HCT116 (cell line): ENCODE results near the gene SEMA3G. TPM values are rescaled to one million over a fixed set of nuclear protein-coding genes. Genes with fewer than 3 reads are reported as not detected.

Source experiments
- ATAC-seq: fragments of 200-7000 bp; cut with Tn5 transposase; 2 replicates; pipeline ENCODE4 v1.9.1; 2020; ENCODE audit warnings: mild to moderate bottlenecking, moderate library complexity
- BruUV-seq: library from RNA; stranded (reverse); fragments of 400-500 nt; replicated peaks from 2 replicates; lab custom pipeline; 2021; lab: Mats Ljungman, UMichigan
- CTCF ChIA-PET: fragments of 300-600 bp; sonication (Branson Sonifier 250); formaldehyde crosslinking; loops from one replicate; lab custom pipeline; 2021; ENCODE audit warnings: antibody characterized with exemption; lab: Charles Lee
- POLR2A ChIA-PET: fragments of 300-600, 350-600 bp; sonication (Branson Sonifier 250); formaldehyde crosslinking; loops from one replicate; lab custom pipeline; 2021; ENCODE audit warnings: antibody characterized with exemption; lab: Charles Lee
- RAD21 ChIA-PET, 2 experiments: fragments of 300-600 bp; sonication (Branson Sonifier 250); formaldehyde crosslinking; loops; one replicate each; lab custom pipeline; 2023; ENCODE audit warnings: low total read pairs in 2 of 2; ENCODE audit not compliant: uncharacterized antibody in 2 of 2, unreplicated experiment in 2 of 2, low non-redundant PET in 1 of 2; lab: Charles Lee
- DNase-seq: peaks from one replicate; pipeline ENCODE4 v3.0.0-alpha.2; 2010; ENCODE audit warnings: low read depth, low spot score
- H2AFZ ChIP-seq: fragments of 200-600 bp; shearing (Covaris generic), sonication (generic); 2 replicates; pipeline ENCODE4 v1.6.1; 2017; ENCODE audit warnings: low read depth, mixed run types, mixed read lengths, antibody characterized with exemption, low read length; ENCODE audit not compliant: poor library complexity, severe bottlenecking
- H3K27ac ChIP-seq: 2 replicates; pipeline ENCODE4 v1.5.1; 2012; ENCODE audit warnings: low read depth, low read length
- H3K27me3 ChIP-seq: fragments of 200-600 bp; sonication (generic); 2 replicates; pipeline ENCODE4 v1.6.1; 2016; ENCODE audit warnings: mixed run types, low read length, mixed read lengths; ENCODE audit not compliant: insufficient read depth
- H3K36me3 ChIP-seq, 2 experiments: fragments of 200-500 bp in 1 of 2; fragments of 200-600 bp in 1 of 2; sonication (Bioruptor generic) in 1 of 2; sonication (generic) in 1 of 2; 2 replicates each; pipeline versions ENCODE4 v1.5.1 to v1.6.1; 2014 to 2016; ENCODE audit warnings: low read length in 2 of 2, inconsistent platforms in 1 of 2, mixed read lengths in 1 of 2, mixed run types in 1 of 2; ENCODE audit not compliant: insufficient read depth in 2 of 2, control insufficient read depth in 1 of 2
- H3K4me1 ChIP-seq, 2 experiments: fragments of 200-600 bp in 1 of 2; sonication (generic) in 1 of 2; 2 replicates each; pipeline versions ENCODE4 v1.5.1 to v1.6.1; 2012 to 2017; ENCODE audit warnings: low read length in 2 of 2, inconsistent platforms in 1 of 2, mild to moderate bottlenecking in 1 of 2, mixed read lengths in 1 of 2, mixed run types in 1 of 2, moderate library complexity in 1 of 2; ENCODE audit not compliant: insufficient read depth in 2 of 2, control insufficient read depth in 1 of 2
- H3K4me2 ChIP-seq: fragments of 200-600 bp; sonication (generic); 2 replicates; pipeline ENCODE4 v1.6.1; 2017; ENCODE audit warnings: mixed run types, low read length, mixed read lengths
- H3K4me3 ChIP-seq, 2 experiments: fragments of 200-600 bp in 1 of 2; sonication (generic) in 1 of 2; replicated peaks in 1 of 2; 2 replicates each; pipeline ENCODE4 v1.5.1; 2011 to 2016; ENCODE audit warnings: low read length in 2 of 2, control low read depth in 1 of 2, low read depth in 1 of 2, mild to moderate bottlenecking in 1 of 2, mixed read lengths in 1 of 2, mixed run types in 1 of 2
- H3K79me2 ChIP-seq: fragments of 200-600 bp; sonication (generic); 2 replicates; pipeline ENCODE4 v1.6.1; 2017; ENCODE audit warnings: mild to moderate bottlenecking, mixed run types, low read length, moderate library complexity, mixed read lengths; ENCODE audit not compliant: insufficient read depth
- H3K9ac ChIP-seq: fragments of 200-600 bp; sonication (generic); 2 replicates; pipeline ENCODE4 v1.6.1; 2016; ENCODE audit warnings: low read length, mixed read lengths
- H3K9me2 ChIP-seq: fragments of 200-600 bp; sonication (generic), shearing (Covaris generic); 2 replicates; pipeline ENCODE4 v1.6.1; 2017; ENCODE audit warnings: mixed run types, mild to moderate bottlenecking, moderate library complexity; ENCODE audit not compliant: insufficient read depth
- H3K9me3 ChIP-seq, 2 experiments: fragments of 200-500 bp in 1 of 2; fragments of 200-600 bp in 1 of 2; sonication (Bioruptor generic) in 1 of 2; sonication (generic) in 1 of 2; 2 replicates each; pipeline ENCODE4 v1.6.1; 2014 to 2017; ENCODE audit warnings: low read length in 2 of 2, mixed read lengths in 2 of 2, inconsistent platforms in 1 of 2, low read depth in 1 of 2, mild to moderate bottlenecking in 1 of 2, mixed run types in 1 of 2, moderate library complexity in 1 of 2; ENCODE audit not compliant: control insufficient read depth in 1 of 2, insufficient read depth in 1 of 2
- H4K20me1 ChIP-seq: fragments of 200-600 bp; sonication (generic), shearing (Covaris generic); 2 replicates; pipeline ENCODE4 v1.6.1; 2017; ENCODE audit warnings: mixed run types, mild to moderate bottlenecking, moderate library complexity; ENCODE audit not compliant: insufficient read depth
- ATF3 ChIP-seq: IDR thresholded peaks from 2 replicates; pipeline ENCODE4 v1.6.1; 2012
- CBX3 ChIP-seq: IDR thresholded peaks from 2 replicates; pipeline ENCODE4 v1.6.1; 2012; ENCODE audit warnings: low read depth
- CEBPB ChIP-seq: IDR thresholded peaks from 2 replicates; pipeline ENCODE4 v1.6.1; 2012; ENCODE audit warnings: low read depth
- EZH2 ChIP-seq: fragments of 200-600 bp; sonication (generic); IDR thresholded peaks from 2 replicates; pipeline ENCODE4 v1.6.1; 2017; ENCODE audit warnings: antibody characterized with exemption, mixed run types
- JUND ChIP-seq: IDR thresholded peaks from 2 replicates; pipeline ENCODE4 v1.6.1; 2012
- POLR2A ChIP-seq: IDR thresholded peaks from 2 replicates; pipeline ENCODE4 v1.7.0; 2011; ENCODE audit warnings: borderline replicate concordance; ENCODE audit not compliant: insufficient read depth, insufficient read length; ENCODE audit errors: extremely low read depth
- POLR2AphosphoS5 ChIP-seq: IDR thresholded peaks from 2 replicates; pipeline ENCODE4 v1.6.1; 2011; ENCODE audit warnings: mild to moderate bottlenecking, low read depth, low read length, moderate library complexity
- SRF ChIP-seq: IDR thresholded peaks from 2 replicates; pipeline ENCODE4 v1.6.1; 2012; ENCODE audit warnings: low read depth
- TCF7L2 ChIP-seq: IDR thresholded peaks from 2 replicates; pipeline ENCODE4 v1.7.0; 2011; ENCODE audit warnings: borderline replicate concordance, inconsistent platforms; ENCODE audit not compliant: insufficient read depth, insufficient read length; ENCODE audit errors: extremely low read depth
- ZFX ChIP-seq: fragments of 450-650 bp; IDR thresholded peaks from 2 replicates; pipeline ENCODE4 v1.6.1; 2017
- intact Hi-C: fragments of 100-400 bp; cut with micrococcal nuclease; formaldehyde crosslinking; loops from 2 replicates; pipeline ENCODE4 v1.10.0; 2022
- total RNA-seq: library from RNA; stranded (reverse); gene quantifications from one replicate; pipeline ENCODE4 v1.2.1, GENCODE V29; 2021; ENCODE audit not compliant: unreplicated experiment

SEMA3G gene
- total RNA-seq, 1 experiment from 2014 or later: 4.2 TPM

DNA sequence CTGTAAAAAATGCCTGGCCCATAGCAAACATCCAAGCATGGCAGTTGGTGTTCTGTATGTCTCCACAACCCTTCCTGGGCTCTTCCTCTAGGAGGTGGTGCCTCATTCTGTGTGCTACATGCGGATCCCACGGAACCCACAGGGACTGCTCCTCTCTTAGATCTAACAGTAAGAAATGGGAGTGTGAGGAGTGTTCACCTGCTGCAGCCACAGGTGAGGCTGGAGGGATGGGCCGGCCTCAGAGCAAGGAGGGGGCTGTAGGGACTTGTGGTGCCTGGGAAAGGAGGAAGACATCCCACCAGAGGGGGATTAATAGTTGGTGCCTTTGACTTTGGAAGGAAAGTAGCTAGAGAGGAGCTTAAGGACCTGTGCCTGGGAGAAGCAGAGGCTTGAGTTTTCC lies 22.2 kb downstream of the SEMA3G start:
- H3K27ac ChIP-seq: no peak overlapping the region
- H3K9ac ChIP-seq: no peak overlapping the region
- H3K4me3 ChIP-seq: no peak overlapping the region
- intact Hi-C loops: no loop called here
- H3K4me1 ChIP-seq: no peaks in the 10 kb centered on the region
- H2AFZ ChIP-seq: no peak overlapping the region
- no peaks in the 10 kb centered on the region for H3K27me3 ChIP-seq
- CTCF ChIA-PET: interaction anchor here (0.9 kb wide), 1 partner anchor 10 kb away, joined by 4 read pairs; no protein-coding TSS in a partner anchor
- H4K20me1 ChIP-seq: no peaks in the 10 kb centered on the region
- H3K36me3 ChIP-seq: no peaks in the 10 kb centered on the region
- no peaks in the 10 kb centered on the region for H3K9me3 ChIP-seq
- no TSS peak for BruUV-seq
- DNase-seq: no peak
- no peak for TF ChIP-seq CEBPB
- TF ChIP-seq SRF: no peak
- no peak for TF ChIP-seq ZFX
- TF ChIP-seq ATF3: no peak
- no peak for TF ChIP-seq EZH2
- TF ChIP-seq CBX3: no peak
- TF ChIP-seq JUND: no peak
- no peak for TF ChIP-seq POLR2A
- no peak for TF ChIP-seq POLR2AphosphoS5
- RAD21 ChIA-PET: no interaction called here
- H3K4me2 ChIP-seq: no peak overlapping the region
- POLR2A ChIA-PET: no interaction called here
- no peaks in the 10 kb centered on the region for H3K9me2 ChIP-seq
- ATAC-seq: no peak
- no peaks in the 10 kb centered on the region for H3K79me2 ChIP-seq

DNA sequence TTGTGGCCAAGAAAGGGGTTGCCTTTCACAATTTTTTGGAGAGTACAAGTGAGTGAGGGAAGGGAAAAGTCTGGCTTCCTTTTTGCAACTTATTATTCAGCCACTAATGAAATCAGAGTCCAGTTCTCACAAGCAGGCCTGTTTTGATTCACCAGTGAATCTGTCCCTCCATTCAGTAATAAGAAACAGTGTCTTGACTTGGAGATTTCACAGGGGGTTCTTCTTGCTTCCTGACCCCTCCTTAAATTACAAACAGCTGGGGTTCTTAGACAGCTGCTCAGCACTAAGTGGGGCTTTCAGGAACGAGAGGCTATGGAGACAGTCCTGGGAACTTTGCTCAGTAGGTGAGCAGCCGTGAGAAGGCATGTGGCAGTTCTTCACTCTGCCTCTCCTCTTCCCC lies 24.5 kb downstream of the SEMA3G start:
- POLR2A ChIA-PET: no interaction called here
- Histone ChIP-seq H3K4me3 (no peak overlapping the region), H3K27ac (no peak overlapping the region), H3K9me2 (no peaks in the 10 kb centered on the region), H3K4me1 (no peaks in the 10 kb centered on the region), H3K9me3 (no peaks in the 10 kb centered on the region), H3K27me3 (no peaks in the 10 kb centered on the region), H4K20me1 (no peaks in the 10 kb centered on the region), H3K79me2 (no peaks in the 10 kb centered on the region), H3K36me3 (no peaks in the 10 kb centered on the region), H3K4me2 (no peak overlapping the region), H3K9ac (no peak overlapping the region), H2AFZ (no peak overlapping the region)
- RAD21 ChIA-PET: no interaction called here
- intact Hi-C loops: no loop called here
- DNase-seq (no peak), ATAC-seq (no peak)
- TF ChIP-seq ATF3 (no peak), TCF7L2 (no peak), SRF (no peak)
- CTCF ChIA-PET: no interaction called here
- no TSS peak for BruUV-seq
